ENCODE results near the gene RAD51B. TPM values are rescaled to one million over a fixed set of nuclear protein-coding genes. Genes with fewer than 3 reads are reported as not detected.

Gene RAD51B
- total and polyA plus RNA-seq, 2 experiments from 2014 or later, result 11.7 to 17.8 TPM

GRCh38 chr14:68767248-68767645 is 947.7 kb downstream of the RAD51B start:
- no peak overlapping the region for H3K4me3 ChIP-seq
- H3K36me3 ChIP-seq, result no peaks in the 10 kb centered on the region
- TF ChIP-seq CTCF (IDR thresholded peaks at IDR 0.05; ENCODE audit: low read depth, low read length), result no peak
- H3K27me3 ChIP-seq, result no peaks in the 10 kb centered on the region
- peaks cover 23% of the 10 kb centered on the region for H3K4me1 ChIP-seq (ENCODE audit: low read depth)
- no peaks in the 10 kb centered on the region for H3K9me3 ChIP-seq (ENCODE audit: low read depth)
- DNase-seq (ENCODE audit: low read depth in 1 of 2, low spot score in 1 of 2), result no peak
- no peak overlapping the region for H3K27ac ChIP-seq

- H3K4me3 ChIP-seq, result no peak overlapping the region
- no peaks in the 10 kb centered on the region for H3K36me3 ChIP-seq
- DNase-seq (ENCODE audit: low read depth in 1 of 2, low spot score in 1 of 2), result no peak
- H3K9me3 ChIP-seq (ENCODE audit: low read depth), result no peaks in the 10 kb centered on the region
- TF ChIP-seq CTCF (IDR thresholded peaks at IDR 0.05; ENCODE audit: low read depth, low read length), result no peak
- no peak overlapping the region for H3K27ac ChIP-seq
- peaks cover 12% of the 10 kb centered on the region for H3K4me1 ChIP-seq (ENCODE audit: low read depth)
- H3K27me3 ChIP-seq, result no peaks in the 10 kb centered on the region
These were observed 948.7 kb downstream of the RAD51B start for GRCh38 chr14:68768316-68768715.

GRCh38 chr14:68770051-68770450 is 950.5 kb downstream of the RAD51B start:
- Histone ChIP-seq H3K4me1 (ENCODE audit: low read depth) (peaks cover 6% of the 10 kb centered on the region), H3K27me3 (no peaks in the 10 kb centered on the region), H3K4me3 (no peak overlapping the region), H3K9me3 (ENCODE audit: low read depth) (no peaks in the 10 kb centered on the region), H3K36me3 (no peaks in the 10 kb centered on the region), H3K27ac (no peak overlapping the region)
- DNase-seq (ENCODE audit: low read depth in 1 of 2, low spot score in 1 of 2), result no peak
- TF ChIP-seq CTCF (IDR thresholded peaks at IDR 0.05; ENCODE audit: low read depth, low read length), result no peak

- Histone ChIP-seq H3K27me3 (no peaks in the 10 kb centered on the region), H3K4me3 (no peak overlapping the region), H3K4me1 (ENCODE audit: low read depth) (peaks cover 6% of the 10 kb centered on the region), H3K9me3 (ENCODE audit: low read depth) (no peaks in the 10 kb centered on the region), H3K27ac (no peak overlapping the region), H3K36me3 (no peaks in the 10 kb centered on the region)
- TF ChIP-seq CTCF (IDR thresholded peaks at IDR 0.05; ENCODE audit: low read depth, low read length), result no peak
- no peak for DNase-seq (ENCODE audit: low read depth in 1 of 2, low spot score in 1 of 2)
These were observed 951.1 kb downstream of the RAD51B start for GRCh38 chr14:68770553-68771286.

GRCh38 chr14:68771631-68772030 is 952.1 kb downstream of the RAD51B start:
- peaks cover 6% of the 10 kb centered on the region for H3K4me1 ChIP-seq (ENCODE audit: low read depth)
- H3K36me3 ChIP-seq, result no peaks in the 10 kb centered on the region
- H3K27me3 ChIP-seq, result no peaks in the 10 kb centered on the region
- H3K4me3 ChIP-seq, result no peak overlapping the region
- H3K9me3 ChIP-seq (ENCODE audit: low read depth), result no peaks in the 10 kb centered on the region
- H3K27ac ChIP-seq, result no peak overlapping the region
- TF ChIP-seq CTCF (IDR thresholded peaks at IDR 0.05; ENCODE audit: low read depth, low read length), result no peak
- no peak for DNase-seq (ENCODE audit: low read depth in 1 of 2, low spot score in 1 of 2)
